GM23248 (cell line): ENCODE measurements around the gene ACOD1.

Experiments
- EZH2 ChIP-seq: fragments of 200-600 bp; sonication (generic); IDR thresholded peaks from 2 replicates; pipeline ENCODE4 v1.6.1; 2018; ENCODE audit warnings: antibody characterized with exemption, mild to moderate bottlenecking; ENCODE audit not compliant: insufficient read depth, poor library complexity, severe bottlenecking
- EZH2phosphoT487 ChIP-seq: fragments of 200-600 bp; sonication (generic); IDR thresholded peaks from 2 replicates; pipeline ENCODE4 v1.6.1; 2018; ENCODE audit warnings: antibody characterized with exemption, moderate library complexity, mild to moderate bottlenecking, low read depth; ENCODE audit not compliant: insufficient read depth

GRCh38 chr13:76969488-76970365, 21.4 kb downstream of the ACOD1 start:
- no peak for TF ChIP-seq EZH2
- TF ChIP-seq EZH2phosphoT487 = no peak
